ENCODE results near the gene RBBP7. TPM values are rescaled to one million over a fixed set of nuclear protein-coding genes. Genes with fewer than 3 reads are reported as not detected.

Gene RBBP7
- total and polyA plus RNA-seq, 2 donors from 2014 or later, result 95.2 to 112 TPM

GRCh38 chrX:16855363-16856075 is 14.6 kb downstream of the RBBP7 start:
- Histone ChIP-seq H3K9ac (ENCODE audit: low read length in 3 of 3) (no peak overlapping the region), H3K9me3 (ENCODE audit: control insufficient read depth in 2 of 3, insufficient read depth in 1 of 3, low read length in 3 of 3) (no peaks in the 10 kb centered on the region), H3K27ac (ENCODE audit: low read depth in 2 of 2, low read length in 2 of 2) (no peak overlapping the region), H3K36me3 (ENCODE audit: control insufficient read depth in 2 of 3, insufficient read depth in 3 of 3, low read length in 3 of 3) (peaks cover 3 to 10% (median 3%) of the 10 kb centered on the region in 3 donors), H3K4me1 (ENCODE audit: control insufficient read depth in 2 of 3, insufficient read depth in 2 of 3, low read depth in 1 of 3, low read length in 3 of 3) (no peaks in the 10 kb centered on the region), H3K4me3 (ENCODE audit: low read length in 3 of 3) (no peak overlapping the region), H3K27me3 (ENCODE audit: control insufficient read depth, insufficient read depth, low read length) (peaks cover 21% of the 10 kb centered on the region)
- TF ChIP-seq, protein P1, sequence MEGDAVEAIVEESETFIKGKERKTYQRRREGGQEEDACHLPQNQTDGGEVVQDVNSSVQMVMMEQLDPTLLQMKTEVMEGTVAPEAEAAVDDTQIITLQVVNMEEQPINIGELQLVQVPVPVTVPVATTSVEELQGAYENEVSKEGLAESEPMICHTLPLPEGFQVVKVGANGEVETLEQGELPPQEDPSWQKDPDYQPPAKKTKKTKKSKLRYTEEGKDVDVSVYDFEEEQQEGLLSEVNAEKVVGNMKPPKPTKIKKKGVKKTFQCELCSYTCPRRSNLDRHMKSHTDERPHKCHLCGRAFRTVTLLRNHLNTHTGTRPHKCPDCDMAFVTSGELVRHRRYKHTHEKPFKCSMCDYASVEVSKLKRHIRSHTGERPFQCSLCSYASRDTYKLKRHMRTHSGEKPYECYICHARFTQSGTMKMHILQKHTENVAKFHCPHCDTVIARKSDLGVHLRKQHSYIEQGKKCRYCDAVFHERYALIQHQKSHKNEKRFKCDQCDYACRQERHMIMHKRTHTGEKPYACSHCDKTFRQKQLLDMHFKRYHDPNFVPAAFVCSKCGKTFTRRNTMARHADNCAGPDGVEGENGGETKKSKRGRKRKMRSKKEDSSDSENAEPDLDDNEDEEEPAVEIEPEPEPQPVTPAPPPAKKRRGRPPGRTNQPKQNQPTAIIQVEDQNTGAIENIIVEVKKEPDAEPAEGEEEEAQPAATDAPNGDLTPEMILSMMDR (IDR thresholded peaks at IDR 0.05; ENCODE audit: borderline replicate concordance, extremely low read depth, insufficient read depth), result no peak
- no peak for DNase-seq
- intact Hi-C loops (cut with DNase I), result no loop called here
- FAIRE-seq, result no peak

- no peak for FAIRE-seq
- TF ChIP-seq, protein P1 (IDR thresholded peaks at IDR 0.05; ENCODE audit: borderline replicate concordance, extremely low read depth, insufficient read depth), result no peak
- Histone ChIP-seq H3K27ac (ENCODE audit: low read depth in 2 of 2, low read length in 2 of 2) (no peak overlapping the region), H3K4me3 (ENCODE audit: low read length in 3 of 3) (no peak overlapping the region), H3K36me3 (ENCODE audit: control insufficient read depth in 2 of 3, insufficient read depth in 3 of 3, low read length in 3 of 3) (peaks cover 3 to 15% (median 3%) of the 10 kb centered on the region in 3 donors), H3K9ac (ENCODE audit: low read length in 3 of 3) (no peak overlapping the region), H3K9me3 (ENCODE audit: control insufficient read depth in 2 of 3, insufficient read depth in 1 of 3, low read length in 3 of 3) (no peaks in the 10 kb centered on the region), H3K4me1 (ENCODE audit: control insufficient read depth in 2 of 3, insufficient read depth in 2 of 3, low read depth in 1 of 3, low read length in 3 of 3) (no peaks in the 10 kb centered on the region), H3K27me3 (ENCODE audit: control insufficient read depth, insufficient read depth, low read length) (peaks cover 21% of the 10 kb centered on the region)
- intact Hi-C loops (cut with DNase I), result no loop called here
- DNase-seq, result no peak
These were observed 16.6 kb downstream of the RBBP7 start for GRCh38 chrX:16853537-16853936.

- intact Hi-C loops (cut with DNase I), result no loop called here
- Histone ChIP-seq H3K27ac (ENCODE audit: low read depth in 2 of 2, low read length in 2 of 2) (no peak overlapping the region), H3K36me3 (ENCODE audit: control insufficient read depth in 2 of 3, insufficient read depth in 3 of 3, low read length in 3 of 3) (peaks cover 3 to 19% (median 5%) of the 10 kb centered on the region in 3 donors), H3K4me3 (ENCODE audit: low read length in 3 of 3) (no peak overlapping the region), H3K9me3 (ENCODE audit: control insufficient read depth in 2 of 3, insufficient read depth in 1 of 3, low read length in 3 of 3) (no peaks in the 10 kb centered on the region), H3K9ac (ENCODE audit: low read length in 3 of 3) (no peak overlapping the region), H3K27me3 (ENCODE audit: control insufficient read depth, insufficient read depth, low read length) (peaks cover 21% of the 10 kb centered on the region), H3K4me1 (ENCODE audit: control insufficient read depth in 2 of 3, insufficient read depth in 2 of 3, low read depth in 1 of 3, low read length in 3 of 3) (no peaks in the 10 kb centered on the region)
- FAIRE-seq (no peak), DNase-seq (no peak)
- TF ChIP-seq, protein P1 (IDR thresholded peaks at IDR 0.05; ENCODE audit: borderline replicate concordance, extremely low read depth, insufficient read depth), result no peak
These were observed 17.5 kb downstream of the RBBP7 start for GRCh38 chrX:16852617-16853179.

Data from kidney (tissue), 14 donors.